Endothelial cell of umbilical vein (primary cell): ENCODE results near the gene PLCG2. TPM values are rescaled to one million over a fixed set of nuclear protein-coding genes. Genes with fewer than 3 reads are reported as not detected.

Source experiments
- BruUV-seq: library from RNA; stranded (reverse); fragments of 400-500 nt; replicated peaks from 2 replicates; lab custom pipeline; 2021; lab: Mats Ljungman, UMichigan
- CTCF ChIA-PET: fragments of 300-600, 350-600 bp; sonication (Branson Sonifier 250); formaldehyde crosslinking; loops from one replicate; lab custom pipeline; 2021; ENCODE audit warnings: antibody characterized with exemption, inconsistent platforms; lab: Charles Lee
- POLR2A ChIA-PET: fragments of 300-600, 350-600 bp; sonication (Branson Sonifier 250); formaldehyde crosslinking; loops from one replicate; lab custom pipeline; 2021; ENCODE audit warnings: antibody characterized with exemption, inconsistent platforms; lab: Charles Lee
- DNase-seq: peaks from one replicate; pipeline ENCODE4 v3.0.0-alpha.2; 2011; ENCODE audit warnings: low read depth, low spot score
- FAIRE-seq: peaks from 2 replicates; lab custom pipeline; 2011; peaks lifted over from hg19 to GRCh38; lab: Jason Lieb, UNC
- H2AFZ ChIP-seq: 2 replicates; pipeline ENCODE4 v1.6.0; 2012; ENCODE audit warnings: low read depth, low read length, control low read depth, inconsistent platforms
- H3K27ac ChIP-seq: 2 replicates; pipeline ENCODE4 v1.5.1; 2011; ENCODE audit warnings: low read depth, mild to moderate bottlenecking, control low read depth, low read length, moderate library complexity; ENCODE audit not compliant: insufficient read depth
- H3K27me3 ChIP-seq, 2 experiments: 2 replicates each; pipeline versions ENCODE4 v1.6.0 to v1.6.1; 2011; ENCODE audit warnings: low read length in 2 of 2, mixed read lengths in 1 of 2; ENCODE audit not compliant: control insufficient read depth in 2 of 2, insufficient read depth in 2 of 2
- H3K36me3 ChIP-seq, 2 experiments: 2 replicates in 1 of 2; 3 replicates in 1 of 2; pipeline ENCODE4 v1.5.1; 2011; ENCODE audit warnings: low read length in 2 of 2, mild to moderate bottlenecking in 1 of 2, moderate library complexity in 1 of 2; ENCODE audit not compliant: control insufficient read depth in 2 of 2, insufficient read depth in 2 of 2; ENCODE audit errors: extremely low read depth in 1 of 2
- H3K4me1 ChIP-seq: 3 replicates; pipeline ENCODE4 v1.5.1; 2011; ENCODE audit warnings: mild to moderate bottlenecking, low read length; ENCODE audit not compliant: control insufficient read depth, insufficient read depth; ENCODE audit errors: extremely low read depth
- H3K4me2 ChIP-seq: 2 replicates; pipeline ENCODE4 v1.6.1; 2011; ENCODE audit warnings: low read length, control low read depth, mixed read lengths; ENCODE audit not compliant: insufficient read depth
- H3K4me3 ChIP-seq, 3 experiments: fragments of 200-600 bp in 1 of 3; sonication (generic), shearing (Covaris generic) in 1 of 3; replicated peaks in 1 of 3; 2 replicates each; pipeline ENCODE4 v1.5.1; 2011 to 2016; ENCODE audit warnings: control low read depth in 3 of 3, low read length in 3 of 3, mild to moderate bottlenecking in 2 of 3, inconsistent platforms in 1 of 3, low read depth in 1 of 3, moderate library complexity in 1 of 3; ENCODE audit not compliant: insufficient read depth in 1 of 3
- H3K79me2 ChIP-seq: 2 replicates; pipeline ENCODE4 v1.6.0; 2012; ENCODE audit warnings: low read length, inconsistent platforms; ENCODE audit not compliant: control insufficient read depth, insufficient read depth
- H3K9ac ChIP-seq: replicated peaks from 2 replicates; pipeline ENCODE3; 2011; ENCODE audit warnings: low read length, control low read depth; ENCODE audit not compliant: insufficient read depth; ENCODE audit errors: extremely low read depth
- H3K9me1 ChIP-seq: replicated peaks from 3 replicates; pipeline ENCODE4 v1.6.0; 2011; ENCODE audit warnings: mild to moderate bottlenecking, low read length; ENCODE audit not compliant: control insufficient read depth, insufficient read depth; ENCODE audit errors: extremely low read depth
- H3K9me3 ChIP-seq: replicated peaks from 2 replicates; pipeline ENCODE4 v1.5.1; 2012; ENCODE audit warnings: low read length, inconsistent platforms; ENCODE audit not compliant: control insufficient read depth, insufficient read depth
- H4K20me1 ChIP-seq: replicated peaks from 2 replicates; pipeline ENCODE3; 2011; ENCODE audit warnings: mild to moderate bottlenecking, low read length; ENCODE audit not compliant: control insufficient read depth, insufficient read depth; ENCODE audit errors: extremely low read depth
- CTCF ChIP-seq, 2 donors: IDR thresholded peaks; 1 replicate in 1 of 2; 2 replicates in 1 of 2; pipeline ENCODE4 v1.5.1; 2011; ENCODE audit warnings: low read length in 2 of 2, mild to moderate bottlenecking in 2 of 2, moderate library complexity in 2 of 2, control low read depth in 1 of 2, inconsistent platforms in 1 of 2, low read depth in 1 of 2; ENCODE audit not compliant: insufficient read depth in 1 of 2; ENCODE audit errors: extremely low read depth in 1 of 2
- EZH2 ChIP-seq: IDR thresholded peaks from 2 replicates; pipeline ENCODE4 v1.6.1; 2012; ENCODE audit warnings: borderline replicate concordance, low read depth, mild to moderate bottlenecking, moderate library complexity, low read length, inconsistent platforms; ENCODE audit not compliant: severe bottlenecking
- FOS ChIP-seq: IDR thresholded peaks from 2 replicates; pipeline ENCODE4 v1.6.1; 2011; ENCODE audit warnings: mild to moderate bottlenecking, low read length, moderate library complexity, borderline replicate concordance; ENCODE audit not compliant: insufficient read depth
- GATA2 ChIP-seq: IDR thresholded peaks from 2 replicates; pipeline ENCODE4 v1.7.0; 2011; ENCODE audit warnings: low read depth, mild to moderate bottlenecking, moderate library complexity, mixed read lengths, low read length; ENCODE audit not compliant: insufficient read length, insufficient read depth
- JUN ChIP-seq: IDR thresholded peaks from 2 replicates; pipeline ENCODE4 v1.6.1; 2011; ENCODE audit warnings: borderline replicate concordance, low read depth; ENCODE audit not compliant: insufficient read length, insufficient read depth
- MAX ChIP-seq: IDR thresholded peaks from 2 replicates; pipeline ENCODE4 v1.6.1; 2011; ENCODE audit not compliant: insufficient read depth, insufficient read length
- MYC ChIP-seq: IDR thresholded peaks from one replicate; pipeline ENCODE4 v1.6.1; 2011; ENCODE audit warnings: mild to moderate bottlenecking, low read depth, low read length
- POLR2A ChIP-seq: IDR thresholded peaks from 2 replicates; pipeline ENCODE4 v1.6.1; 2012; ENCODE audit warnings: low read depth, mild to moderate bottlenecking, control low read depth, low read length
- POLR2AphosphoS5 ChIP-seq: IDR thresholded peaks from 2 replicates; pipeline ENCODE4 v1.6.1; 2012; ENCODE audit warnings: low read depth, mild to moderate bottlenecking, control low read depth, low read length, moderate library complexity; ENCODE audit not compliant: insufficient read depth
- dilution Hi-C: fragments of 300-500 bp; cut with MboI; formaldehyde crosslinking; loops from one replicate; pipeline ENCODE4 v1.15.0; 2019; ENCODE audit warnings: low sequenced_read_pairs; ENCODE audit not compliant: extremely low pct_ligation_motif_present
- intact Hi-C: fragments of 100-400 bp; cut with micrococcal nuclease; formaldehyde crosslinking; loops from one replicate; pipeline ENCODE4 v1.10.0; 2022
- polyA plus RNA-seq, 4 experiments: library from polyadenylated mRNA; depleted of rRNA in 3 of 4; stranded (reverse) in 3 of 4; unstranded in 1 of 4; fragments of >200 nt; gene quantifications; 2 replicates each; pipeline versions ENCODE4 v1.2.1 to v1.2.3, GENCODE V29; 2011 to 2012; ENCODE audit warnings: missing spikeins in 1 of 4
- total RNA-seq: library from RNA; stranded (reverse); gene quantifications from 2 replicates; pipeline ENCODE4 v1.2.3, GENCODE V29; 2021

The PLCG2 gene
- total and polyA plus RNA-seq, 2 donors (not counting 3 experiments of a cell fraction or from before 2014, with no cell fraction given), result 10.8 to 13.6 TPM

GRCh38 chr16:81937305-81938038, 158.4 kb downstream of the PLCG2 start:
- H3K9me3 ChIP-seq, result no peaks in the 10 kb centered on the region
- H2AFZ ChIP-seq, result no peak overlapping the region
- DNase-seq (no peak), FAIRE-seq (no peak)
- no peaks in the 10 kb centered on the region for H4K20me1 ChIP-seq
- H3K27ac ChIP-seq, result no peak overlapping the region
- no peak overlapping the region for H3K4me2 ChIP-seq
- no peak overlapping the region for H3K4me3 ChIP-seq
- H3K36me3 ChIP-seq, result no peaks in the 10 kb centered on the region
- no peaks in the 10 kb centered on the region for H3K79me2 ChIP-seq
- ChIA-PET POLR2A (no interaction called here), CTCF (interaction anchor here (0.8 to 8.5 kb wide), 3 partner anchors 60 to 293 kb away, joined by 3 to 171 read pairs (median 3); no protein-coding TSS in a partner anchor)
- no peaks in the 10 kb centered on the region for H3K9me1 ChIP-seq
- H3K9ac ChIP-seq, result no peak overlapping the region
- intact Hi-C loops, result no loop called here
- TF ChIP-seq JUN, result no peak
- no peak for TF ChIP-seq CTCF (IDR thresholded peaks at IDR 0.05; ENCODE audit: extremely low read depth in 1 of 2, insufficient read depth in 1 of 2, low read depth in 1 of 2, low read length in 2 of 2)
- TF ChIP-seq MAX, result no peak
- no peak for TF ChIP-seq GATA2
- TF ChIP-seq POLR2AphosphoS5, result no peak
- no peak for TF ChIP-seq FOS
- TF ChIP-seq MYC, result no peak
- no peak for TF ChIP-seq POLR2A
- no peak for TF ChIP-seq EZH2
- dilution Hi-C loops, result no loop called here
- no peaks in the 10 kb centered on the region for H3K27me3 ChIP-seq
- BruUV-seq, result no TSS peak
- no peaks in the 10 kb centered on the region for H3K4me1 ChIP-seq
